Endothelial cell of umbilical vein (primary cell): ENCODE results near the gene FILIP1L. TPM values are rescaled to one million over a fixed set of nuclear protein-coding genes. Genes with fewer than 3 reads are reported as not detected.

Experiments
- BruUV-seq: library from RNA; stranded (reverse); fragments of 400-500 nt; replicated peaks from 2 replicates; lab custom pipeline; 2021; lab: Mats Ljungman, UMichigan
- CTCF ChIA-PET: fragments of 300-600, 350-600 bp; sonication (Branson Sonifier 250); formaldehyde crosslinking; loops from one replicate; lab custom pipeline; 2021; ENCODE audit warnings: antibody characterized with exemption, inconsistent platforms; lab: Charles Lee
- POLR2A ChIA-PET: fragments of 300-600, 350-600 bp; sonication (Branson Sonifier 250); formaldehyde crosslinking; loops from one replicate; lab custom pipeline; 2021; ENCODE audit warnings: antibody characterized with exemption, inconsistent platforms; lab: Charles Lee
- DNase-seq: peaks from one replicate; pipeline ENCODE4 v3.0.0-alpha.2; 2011; ENCODE audit warnings: low read depth, low spot score
- FAIRE-seq: peaks from 2 replicates; lab custom pipeline; 2011; peaks lifted over from hg19 to GRCh38; lab: Jason Lieb, UNC
- H2AFZ ChIP-seq: 2 replicates; pipeline ENCODE4 v1.6.0; 2012; ENCODE audit warnings: low read depth, low read length, control low read depth, inconsistent platforms
- H3K27ac ChIP-seq: 2 replicates; pipeline ENCODE4 v1.5.1; 2011; ENCODE audit warnings: low read depth, mild to moderate bottlenecking, control low read depth, low read length, moderate library complexity; ENCODE audit not compliant: insufficient read depth
- H3K27me3 ChIP-seq, 2 experiments: 2 replicates each; pipeline versions ENCODE4 v1.6.0 to v1.6.1; 2011; ENCODE audit warnings: low read length in 2 of 2, mixed read lengths in 1 of 2; ENCODE audit not compliant: control insufficient read depth in 2 of 2, insufficient read depth in 2 of 2
- H3K36me3 ChIP-seq, 2 experiments: 2 replicates in 1 of 2; 3 replicates in 1 of 2; pipeline ENCODE4 v1.5.1; 2011; ENCODE audit warnings: low read length in 2 of 2, mild to moderate bottlenecking in 1 of 2, moderate library complexity in 1 of 2; ENCODE audit not compliant: control insufficient read depth in 2 of 2, insufficient read depth in 2 of 2; ENCODE audit errors: extremely low read depth in 1 of 2
- H3K4me1 ChIP-seq: 3 replicates; pipeline ENCODE4 v1.5.1; 2011; ENCODE audit warnings: mild to moderate bottlenecking, low read length; ENCODE audit not compliant: control insufficient read depth, insufficient read depth; ENCODE audit errors: extremely low read depth
- H3K4me2 ChIP-seq: 2 replicates; pipeline ENCODE4 v1.6.1; 2011; ENCODE audit warnings: low read length, control low read depth, mixed read lengths; ENCODE audit not compliant: insufficient read depth
- H3K4me3 ChIP-seq, 3 experiments: fragments of 200-600 bp in 1 of 3; sonication (generic), shearing (Covaris generic) in 1 of 3; replicated peaks in 1 of 3; 2 replicates each; pipeline ENCODE4 v1.5.1; 2011 to 2016; ENCODE audit warnings: control low read depth in 3 of 3, low read length in 3 of 3, mild to moderate bottlenecking in 2 of 3, inconsistent platforms in 1 of 3, low read depth in 1 of 3, moderate library complexity in 1 of 3; ENCODE audit not compliant: insufficient read depth in 1 of 3
- H3K79me2 ChIP-seq: 2 replicates; pipeline ENCODE4 v1.6.0; 2012; ENCODE audit warnings: low read length, inconsistent platforms; ENCODE audit not compliant: control insufficient read depth, insufficient read depth
- H3K9ac ChIP-seq: replicated peaks from 2 replicates; pipeline ENCODE3; 2011; ENCODE audit warnings: low read length, control low read depth; ENCODE audit not compliant: insufficient read depth; ENCODE audit errors: extremely low read depth
- H3K9me1 ChIP-seq: replicated peaks from 3 replicates; pipeline ENCODE4 v1.6.0; 2011; ENCODE audit warnings: mild to moderate bottlenecking, low read length; ENCODE audit not compliant: control insufficient read depth, insufficient read depth; ENCODE audit errors: extremely low read depth
- H3K9me3 ChIP-seq: replicated peaks from 2 replicates; pipeline ENCODE4 v1.5.1; 2012; ENCODE audit warnings: low read length, inconsistent platforms; ENCODE audit not compliant: control insufficient read depth, insufficient read depth
- H4K20me1 ChIP-seq: replicated peaks from 2 replicates; pipeline ENCODE3; 2011; ENCODE audit warnings: mild to moderate bottlenecking, low read length; ENCODE audit not compliant: control insufficient read depth, insufficient read depth; ENCODE audit errors: extremely low read depth
- CTCF ChIP-seq, 2 donors: IDR thresholded peaks; 1 replicate in 1 of 2; 2 replicates in 1 of 2; pipeline ENCODE4 v1.5.1; 2011; ENCODE audit warnings: low read length in 2 of 2, mild to moderate bottlenecking in 2 of 2, moderate library complexity in 2 of 2, control low read depth in 1 of 2, inconsistent platforms in 1 of 2, low read depth in 1 of 2; ENCODE audit not compliant: insufficient read depth in 1 of 2; ENCODE audit errors: extremely low read depth in 1 of 2
- EZH2 ChIP-seq: IDR thresholded peaks from 2 replicates; pipeline ENCODE4 v1.6.1; 2012; ENCODE audit warnings: borderline replicate concordance, low read depth, mild to moderate bottlenecking, moderate library complexity, low read length, inconsistent platforms; ENCODE audit not compliant: severe bottlenecking
- FOS ChIP-seq: IDR thresholded peaks from 2 replicates; pipeline ENCODE4 v1.6.1; 2011; ENCODE audit warnings: mild to moderate bottlenecking, low read length, moderate library complexity, borderline replicate concordance; ENCODE audit not compliant: insufficient read depth
- GATA2 ChIP-seq: IDR thresholded peaks from 2 replicates; pipeline ENCODE4 v1.7.0; 2011; ENCODE audit warnings: low read depth, mild to moderate bottlenecking, moderate library complexity, mixed read lengths, low read length; ENCODE audit not compliant: insufficient read length, insufficient read depth
- JUN ChIP-seq: IDR thresholded peaks from 2 replicates; pipeline ENCODE4 v1.6.1; 2011; ENCODE audit warnings: borderline replicate concordance, low read depth; ENCODE audit not compliant: insufficient read length, insufficient read depth
- MAX ChIP-seq: IDR thresholded peaks from 2 replicates; pipeline ENCODE4 v1.6.1; 2011; ENCODE audit not compliant: insufficient read depth, insufficient read length
- MYC ChIP-seq: IDR thresholded peaks from one replicate; pipeline ENCODE4 v1.6.1; 2011; ENCODE audit warnings: mild to moderate bottlenecking, low read depth, low read length
- POLR2A ChIP-seq: IDR thresholded peaks from 2 replicates; pipeline ENCODE4 v1.6.1; 2012; ENCODE audit warnings: low read depth, mild to moderate bottlenecking, control low read depth, low read length
- POLR2AphosphoS5 ChIP-seq: IDR thresholded peaks from 2 replicates; pipeline ENCODE4 v1.6.1; 2012; ENCODE audit warnings: low read depth, mild to moderate bottlenecking, control low read depth, low read length, moderate library complexity; ENCODE audit not compliant: insufficient read depth
- dilution Hi-C: fragments of 300-500 bp; cut with MboI; formaldehyde crosslinking; loops from one replicate; pipeline ENCODE4 v1.15.0; 2019; ENCODE audit warnings: low sequenced_read_pairs; ENCODE audit not compliant: extremely low pct_ligation_motif_present
- intact Hi-C: fragments of 100-400 bp; cut with micrococcal nuclease; formaldehyde crosslinking; loops from one replicate; pipeline ENCODE4 v1.10.0; 2022
- polyA plus RNA-seq, 4 experiments: library from polyadenylated mRNA; depleted of rRNA in 3 of 4; stranded (reverse) in 3 of 4; unstranded in 1 of 4; fragments of >200 nt; gene quantifications; 2 replicates each; pipeline versions ENCODE4 v1.2.1 to v1.2.3, GENCODE V29; 2011 to 2012; ENCODE audit warnings: missing spikeins in 1 of 4
- total RNA-seq: library from RNA; stranded (reverse); gene quantifications from 2 replicates; pipeline ENCODE4 v1.2.3, GENCODE V29; 2021

Gene FILIP1L
- total and polyA plus RNA-seq, 2 donors (not counting 3 experiments of a cell fraction or from before 2014, with no cell fraction given) = 26.0 to 29.9 TPM

DNA sequence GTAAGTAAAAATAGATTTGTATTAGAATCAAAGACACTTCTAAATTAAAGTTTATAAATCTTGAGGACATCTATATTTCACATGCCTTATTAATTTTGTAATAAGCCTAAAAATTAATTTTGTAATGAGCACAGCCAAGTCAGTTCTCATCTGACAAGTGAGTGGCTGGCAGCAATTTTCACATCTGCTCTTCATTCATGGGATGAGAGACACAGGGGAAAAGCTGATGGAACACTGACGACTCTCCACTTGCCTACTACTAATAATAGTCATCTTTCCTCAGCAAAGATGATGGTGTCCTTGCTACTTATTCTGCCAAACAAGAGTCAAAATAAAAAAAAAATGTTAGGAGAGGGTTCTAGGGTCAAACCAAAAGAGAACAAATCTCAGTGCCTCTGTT, 311.0 kb downstream of the FILIP1L start:
- TF ChIP-seq JUN (no peak), POLR2A (no peak), FOS (no peak), MYC (no peak), GATA2 (no peak), CTCF (IDR thresholded peaks at IDR 0.05; ENCODE audit: extremely low read depth in 1 of 2, insufficient read depth in 1 of 2, low read depth in 1 of 2, low read length in 2 of 2) (no peak), MAX (no peak), POLR2AphosphoS5 (no peak), EZH2 (no peak)
- Histone ChIP-seq H2AFZ (no peak overlapping the region), H3K4me3 (no peak overlapping the region), H3K36me3 (no peaks in the 10 kb centered on the region), H4K20me1 (no peaks in the 10 kb centered on the region), H3K4me1 (no peaks in the 10 kb centered on the region), H3K79me2 (no peaks in the 10 kb centered on the region), H3K9ac (no peak overlapping the region), H3K4me2 (no peak overlapping the region), H3K9me3 (peaks cover 6% of the 10 kb centered on the region), H3K27me3 (no peaks in the 10 kb centered on the region), H3K27ac (no peak overlapping the region), H3K9me1 (no peaks in the 10 kb centered on the region)
- POLR2A ChIA-PET = no interaction called here
- dilution Hi-C loops (no loop called here), intact Hi-C loops (no loop called here)
- no TSS peak for BruUV-seq
- DNase-seq = no peak
- CTCF ChIA-PET = no interaction called here
- no peak for FAIRE-seq
